Natural killer cell (primary cell): Measurements from ENCODE around the gene WDR7. TPM values are rescaled to one million over a fixed set of nuclear protein-coding genes. Genes with fewer than 3 reads are reported as not detected.

Source experiments
- ATAC-seq, 3 donors: fragments of 150-1000 bp in 2 of 3; fragments of 200-7000 bp in 1 of 3; cut with Tn5 transposase; 1 replicate in 1 of 3; 2 replicates in 2 of 3; pipeline ENCODE4 v1.10.0; 2021; ENCODE audit warnings: mild to moderate bottlenecking in 2 of 3, moderate library complexity in 2 of 3
- DNase-seq, 2 donors: peaks; one replicate each; pipeline versions ENCODE4 v3.0.0 to v3.0.0-alpha.2; 2013 to 2021; ENCODE audit warnings: mixed read lengths in 1 of 2
- H3K27ac ChIP-seq: one replicate; pipeline ENCODE4 v1.5.1; 2013; ENCODE audit warnings: mild to moderate bottlenecking, low read length
- H3K27me3 ChIP-seq: one replicate; pipeline ENCODE4 v1.6.1; 2013; ENCODE audit warnings: low read length; ENCODE audit not compliant: control insufficient read depth, insufficient read depth
- H3K36me3 ChIP-seq: one replicate; pipeline ENCODE4 v1.6.1; 2013; ENCODE audit warnings: low read length; ENCODE audit not compliant: control insufficient read depth, insufficient read depth
- H3K4me1 ChIP-seq: one replicate; pipeline ENCODE4 v1.6.1; 2013; ENCODE audit warnings: low read length; ENCODE audit not compliant: control insufficient read depth, insufficient read depth
- H3K4me3 ChIP-seq: one replicate; pipeline ENCODE4 v1.5.1; 2013; ENCODE audit warnings: low read length
- H3K9me3 ChIP-seq: one replicate; pipeline ENCODE4 v1.6.1; 2013; ENCODE audit warnings: low read length; ENCODE audit not compliant: control insufficient read depth, insufficient read depth
- H3K27ac Mint-ChIP-seq, 2 donors: one replicate each; pipeline ENCODE4 v1.8.0; 2022; ENCODE audit warnings: mild to moderate bottlenecking in 2 of 2, mixed read lengths in 2 of 2, moderate library complexity in 1 of 2
- H3K27me3 Mint-ChIP-seq, 2 donors: one replicate each; pipeline ENCODE4 v1.8.0; 2022; ENCODE audit warnings: low read depth in 2 of 2, mixed read lengths in 2 of 2
- H3K36me3 Mint-ChIP-seq: one replicate; pipeline ENCODE4 v1.8.0; 2022; ENCODE audit warnings: mixed read lengths
- H3K4me1 Mint-ChIP-seq, 2 donors: one replicate each; pipeline ENCODE4 v1.8.0; 2022; ENCODE audit warnings: mixed read lengths in 2 of 2
- H3K4me3 Mint-ChIP-seq: one replicate; pipeline ENCODE4 v1.8.0; 2022; ENCODE audit warnings: mild to moderate bottlenecking, moderate library complexity, mixed read lengths
- H3K9me3 Mint-ChIP-seq, 2 donors: one replicate each; pipeline ENCODE4 v1.8.0; 2022; ENCODE audit warnings: mixed read lengths in 2 of 2
- WGBS: methylation state at CpG from one replicate; pipeline ENCODE4 v1.1.7; 2013; ENCODE audit warnings: missing lambda C conversion rate; ENCODE audit not compliant: insufficient coverage; 5-methylcytosine and 5-hydroxymethylcytosine counted together
- intact Hi-C: fragments of 100-400 bp; cut with micrococcal nuclease; formaldehyde crosslinking; loops from one replicate; pipeline ENCODE4 v1.14.2; 2022
- total RNA-seq, 4 donors: library from RNA; stranded (reverse); fragments of 120-200 nt in 1 of 4; gene quantifications; one replicate each; pipeline versions ENCODE4 v1.2.3 to v1.2.4, GENCODE V29; 2013 to 2022
- TF ChIP-seq, protein P1 (sequence below): fragments of 200-600 bp; IDR thresholded peaks from one replicate; pipeline ENCODE4 v1.8.0; 2022; ENCODE audit warnings: antibody characterized with exemption

The WDR7 gene
- total RNA-seq, 3 donors from 2014 or later (not counting 1 experiment from before 2014, with no cell fraction given), result 71.1 to 103 (median 77.3) TPM

DNA sequence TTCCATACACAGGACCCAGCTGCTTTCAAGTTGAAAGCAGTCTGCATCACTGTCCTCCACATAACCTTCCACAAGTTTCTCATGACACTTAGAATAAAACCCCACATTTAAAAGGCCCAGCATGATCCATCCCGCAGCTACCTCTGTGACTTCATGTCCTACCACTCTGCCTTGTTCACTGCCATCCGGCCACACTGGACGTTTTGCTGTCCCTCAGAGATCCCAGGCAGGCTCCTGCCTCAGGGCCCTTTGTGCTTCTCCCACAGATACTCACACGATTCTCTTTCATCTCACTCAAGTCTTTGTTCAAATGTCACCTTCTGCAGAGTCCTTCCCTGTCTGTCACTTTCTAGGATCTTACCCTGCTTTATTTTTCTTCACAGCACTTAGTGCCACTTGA is 262.8 kb downstream of the WDR7 start:
- Histone ChIP-seq H3K9me3 (no peaks in the 10 kb centered on the region), H3K36me3 (no peaks in the 10 kb centered on the region), H3K4me3 (no peak overlapping the region), H3K4me1 (no peaks in the 10 kb centered on the region), H3K27me3 (no peaks in the 10 kb centered on the region), H3K27ac (no peak overlapping the region)
- no peaks in the 10 kb centered on the region for H3K27me3 Mint-ChIP-seq
- intact Hi-C loops, result no loop called here
- no peak overlapping the region for H3K4me3 Mint-ChIP-seq
- H3K9me3 Mint-ChIP-seq, result no peaks in the 10 kb centered on the region
- 93% methylated on average over 4 of the region's 4 CpGs for WGBS
- peaks cover 6 to 14% of the 10 kb centered on the region in 2 donors for H3K4me1 Mint-ChIP-seq
- no peaks in the 10 kb centered on the region for H3K36me3 Mint-ChIP-seq
- H3K27ac Mint-ChIP-seq, result peak overlapping the region in 1 of 2 donors; percentile 23
- ATAC-seq, result peak in 1 of 3 donors; percentile 17
- TF ChIP-seq, protein P1, sequence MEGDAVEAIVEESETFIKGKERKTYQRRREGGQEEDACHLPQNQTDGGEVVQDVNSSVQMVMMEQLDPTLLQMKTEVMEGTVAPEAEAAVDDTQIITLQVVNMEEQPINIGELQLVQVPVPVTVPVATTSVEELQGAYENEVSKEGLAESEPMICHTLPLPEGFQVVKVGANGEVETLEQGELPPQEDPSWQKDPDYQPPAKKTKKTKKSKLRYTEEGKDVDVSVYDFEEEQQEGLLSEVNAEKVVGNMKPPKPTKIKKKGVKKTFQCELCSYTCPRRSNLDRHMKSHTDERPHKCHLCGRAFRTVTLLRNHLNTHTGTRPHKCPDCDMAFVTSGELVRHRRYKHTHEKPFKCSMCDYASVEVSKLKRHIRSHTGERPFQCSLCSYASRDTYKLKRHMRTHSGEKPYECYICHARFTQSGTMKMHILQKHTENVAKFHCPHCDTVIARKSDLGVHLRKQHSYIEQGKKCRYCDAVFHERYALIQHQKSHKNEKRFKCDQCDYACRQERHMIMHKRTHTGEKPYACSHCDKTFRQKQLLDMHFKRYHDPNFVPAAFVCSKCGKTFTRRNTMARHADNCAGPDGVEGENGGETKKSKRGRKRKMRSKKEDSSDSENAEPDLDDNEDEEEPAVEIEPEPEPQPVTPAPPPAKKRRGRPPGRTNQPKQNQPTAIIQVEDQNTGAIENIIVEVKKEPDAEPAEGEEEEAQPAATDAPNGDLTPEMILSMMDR, result no peak
- DNase-seq, result no peak

DNA sequence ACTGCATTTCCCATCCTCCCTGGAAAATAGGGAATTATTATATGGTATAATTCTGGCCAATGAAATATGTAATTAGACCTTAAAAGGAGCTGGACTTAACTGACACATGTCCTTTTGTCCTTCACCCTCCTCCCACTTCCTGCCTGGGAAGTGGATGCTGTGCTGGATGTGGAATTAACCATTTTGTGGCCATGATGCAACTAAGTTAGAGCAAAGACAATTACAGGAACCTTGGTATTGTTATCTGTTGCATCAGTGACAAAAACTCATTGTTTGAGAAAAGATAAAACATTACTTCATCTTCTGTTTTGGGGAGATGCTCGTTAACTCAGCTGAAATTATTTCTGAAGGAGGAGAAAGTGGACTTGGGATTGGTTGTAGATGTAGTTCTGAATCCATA is 268.0 kb downstream of the WDR7 start:
- Histone ChIP-seq H3K27ac (no peak overlapping the region), H3K27me3 (no peaks in the 10 kb centered on the region), H3K4me1 (no peaks in the 10 kb centered on the region), H3K4me3 (no peak overlapping the region), H3K9me3 (no peaks in the 10 kb centered on the region), H3K36me3 (no peaks in the 10 kb centered on the region)
- WGBS, result 100% methylated on average over 1 of the region's 1 CpG
- Mint-ChIP-seq H3K9me3 (no peaks in the 10 kb centered on the region), H3K27me3 (no peaks in the 10 kb centered on the region), H3K4me1 (peaks cover 17 to 31% of the 10 kb centered on the region in 2 donors), H3K27ac (no peak overlapping the region), H3K4me3 (no peak overlapping the region), H3K36me3 (no peaks in the 10 kb centered on the region)
- ATAC-seq (no peak), DNase-seq (no peak)
- intact Hi-C loops, result no loop called here
- TF ChIP-seq, protein P1, result no peak

DNA sequence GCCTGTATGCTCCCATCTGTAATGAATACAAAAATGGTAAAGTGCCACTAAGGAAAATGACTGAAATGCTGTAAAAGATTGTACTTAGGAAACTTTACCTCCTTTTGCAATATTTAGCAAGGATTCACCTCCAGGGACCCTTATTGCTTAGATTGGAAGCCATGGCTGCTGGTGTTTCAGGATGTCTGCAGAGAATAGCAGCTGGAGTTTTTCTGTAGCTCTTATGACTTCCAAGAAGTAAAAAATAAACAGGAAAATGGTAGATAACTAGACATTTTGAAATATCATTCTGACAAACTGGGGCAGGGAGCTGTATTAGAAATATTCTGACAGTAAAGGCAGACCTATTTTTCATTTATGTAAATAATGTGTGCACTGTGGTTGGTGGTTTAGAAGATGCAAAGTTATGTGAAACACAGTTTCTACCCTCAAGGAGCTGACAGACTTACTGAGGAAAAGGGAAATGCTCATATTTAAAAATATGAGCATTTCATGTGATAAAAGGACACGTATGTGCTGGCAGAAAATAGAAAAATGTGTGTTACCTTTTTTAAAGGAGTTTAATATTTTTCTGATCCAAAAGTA is 270.8 kb downstream of the WDR7 start:
- TF ChIP-seq, protein P1, result no peak

DNA sequence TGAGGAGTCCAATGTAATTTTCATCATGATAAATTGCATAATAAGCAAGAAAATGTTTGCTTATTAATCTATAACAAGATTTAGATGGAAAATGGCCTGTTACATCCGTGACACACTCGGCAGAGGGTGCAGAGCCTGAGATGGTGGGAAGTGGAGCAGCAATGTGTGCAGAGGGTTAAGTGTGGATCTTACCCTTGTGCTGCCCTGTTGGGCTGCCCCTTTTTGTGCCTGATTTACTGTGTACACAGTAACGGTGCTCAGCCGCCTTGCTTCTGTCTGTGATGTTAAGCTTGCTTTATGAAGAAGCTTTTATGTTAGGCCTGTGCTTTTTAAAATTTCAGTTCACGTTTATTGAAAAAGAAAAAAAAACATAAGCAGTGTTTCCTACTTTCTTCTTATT is 275.6 kb downstream of the WDR7 start:
- TF ChIP-seq, protein P1, result no peak
- Histone ChIP-seq H3K36me3 (no peaks in the 10 kb centered on the region), H3K9me3 (no peaks in the 10 kb centered on the region), H3K4me3 (no peak overlapping the region), H3K27me3 (no peaks in the 10 kb centered on the region), H3K27ac (no peak overlapping the region), H3K4me1 (no peaks in the 10 kb centered on the region)
- Mint-ChIP-seq H3K36me3 (peaks cover 4% of the 10 kb centered on the region), H3K27ac (no peak overlapping the region), H3K4me3 (no peak overlapping the region), H3K4me1 (peaks cover 6 to 13% of the 10 kb centered on the region in 2 donors), H3K27me3 (no peaks in the 10 kb centered on the region), H3K9me3 (no peaks in the 10 kb centered on the region)
- ATAC-seq (no peak), DNase-seq (no peak)
- 96% methylated on average over 5 of the region's 5 CpGs for WGBS
- intact Hi-C loops, result no loop called here

More for the DNA sequence above, 270.8 kb downstream of the WDR7 start:
- intact Hi-C loops, result no loop called here
- H3K4me3 ChIP-seq, result no peak overlapping the region
- no peaks in the 10 kb centered on the region for H3K9me3 ChIP-seq
- no peak overlapping the region for H3K27ac ChIP-seq
- H3K27me3 ChIP-seq, result no peaks in the 10 kb centered on the region
- H3K36me3 Mint-ChIP-seq, result peaks cover 4% of the 10 kb centered on the region
- H3K9me3 Mint-ChIP-seq, result no peaks in the 10 kb centered on the region
- H3K4me1 Mint-ChIP-seq, result peaks cover 21 to 26% of the 10 kb centered on the region in 2 donors
- WGBS, result 50% methylated on average over 1 of the region's 1 CpG
- ATAC-seq (peak in 2 of 3 donors; percentile 59 to 65), DNase-seq (no peak)
- H3K27ac Mint-ChIP-seq, result no peak overlapping the region
- no peaks in the 10 kb centered on the region for H3K36me3 ChIP-seq
- H3K27me3 Mint-ChIP-seq, result no peaks in the 10 kb centered on the region
- H3K4me1 ChIP-seq, result no peaks in the 10 kb centered on the region
- no peak overlapping the region for H3K4me3 Mint-ChIP-seq
